ENCODE data around the gene DYNC1I1.

DNA sequence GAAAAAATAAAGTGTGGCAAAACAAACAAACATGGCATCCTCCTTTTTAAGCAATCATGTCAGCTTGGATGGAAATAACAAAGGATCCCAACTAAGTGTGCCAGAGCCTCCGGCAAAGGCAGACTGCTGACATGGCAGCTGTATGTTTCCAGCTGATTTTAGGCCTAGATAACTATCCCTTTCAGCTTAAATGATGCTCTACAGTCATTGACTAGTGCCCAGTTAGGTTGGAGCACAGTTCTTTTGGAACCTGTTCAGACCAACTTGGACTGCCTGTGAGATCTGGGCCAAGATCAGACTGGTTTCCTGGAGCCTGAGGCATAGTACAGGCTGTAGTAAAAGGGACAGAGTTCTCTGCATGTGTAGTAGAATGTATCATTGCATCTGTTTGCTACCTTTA, 128.7 kb downstream of the DYNC1I1 start:
- no peak for TF ChIP-seq EZH2 (IDR thresholded peaks at IDR 0.05; ENCODE audit: insufficient read depth, poor library complexity, severe bottlenecking)
- TF ChIP-seq EZH2phosphoT487 (IDR thresholded peaks at IDR 0.05; ENCODE audit: insufficient read depth, low read depth): no peak
